ENCODE measurements around the gene HNRNPUL2. TPM values are rescaled to one million over a fixed set of nuclear protein-coding genes. Genes with fewer than 3 reads are reported as not detected.

The HNRNPUL2 gene
- total and polyA plus RNA-seq, 9 of the 15 experiments (the other 6 are each of a cell fraction or from before 2014, with no cell fraction given): 0.89 to 44.3 (median 15.2) TPM

GRCh38 chr11:62705880-62706849 is 21.1 kb downstream of the HNRNPUL2 start (continued):
- peak; percentile 98 for TF ChIP-seq TFAP4 (CRISPR knock-in tag; IDR thresholded peaks at IDR 0.05; ENCODE audit: borderline replicate concordance)
- TF ChIP-seq HMGN3 (IDR thresholded peaks at IDR 0.05; ENCODE audit: borderline replicate concordance, extremely low read depth, insufficient read length, low read depth, low read length): peak; percentile 67
- TF ChIP-seq, protein P1, sequence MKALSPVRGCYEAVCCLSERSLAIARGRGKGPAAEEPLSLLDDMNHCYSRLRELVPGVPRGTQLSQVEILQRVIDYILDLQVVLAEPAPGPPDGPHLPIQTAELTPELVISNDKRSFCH (CRISPR knock-in tag; IDR thresholded peaks at IDR 0.05): no peak
- TF ChIP-seq, protein P1 (tag; IDR thresholded peaks at IDR 0.05): no peak
- TF ChIP-seq ZNF212 (CRISPR knock-in tag; IDR thresholded peaks at IDR 0.05): no peak; the same call in 1 of the 2 replicates
- no peak for TF ChIP-seq ZSCAN29 (IDR thresholded peaks at IDR 0.05)
- TF ChIP-seq CCNT2 (IDR thresholded peaks at IDR 0.05; ENCODE audit: borderline replicate concordance, extremely low read depth, insufficient read length, low read depth, low read length): peak; percentile 57
- TF ChIP-seq ZNF586 (CRISPR knock-in tag; conservative IDR thresholded peaks at IDR 0.05): 0 out of 2 replicates have a peak, but pooled peaks have one; percentile 28
- TF ChIP-seq E2F6 (IDR thresholded peaks at IDR 0.05; ENCODE audit: borderline replicate concordance in 1 of 2, extremely low read depth in 1 of 2, insufficient read depth in 1 of 2, insufficient read length in 1 of 2, low read depth in 1 of 2, low read length in 1 of 2, poor library complexity in 1 of 2, severe bottlenecking in 1 of 2): peak; percentile 26 to 43
- TF ChIP-seq FOXA3 (CRISPR knock-in tag; conservative IDR thresholded peaks at IDR 0.05 in 1 of 2, IDR thresholded peaks at IDR 0.05 in 1 of 2): peak in 1 of 2 experiments; percentile 39; a peak in 1 of 4 replicates
- peak; percentile 64 for TF ChIP-seq VEZF1 (CRISPR knock-in tag; IDR thresholded peaks at IDR 0.05)
- no peak; the same call in 1 of the 2 replicates for TF ChIP-seq EP400 (IDR thresholded peaks at IDR 0.05)
- TF ChIP-seq HIVEP1 (CRISPR knock-in tag; IDR thresholded peaks at IDR 0.05): no peak
- TF ChIP-seq, protein P2, sequence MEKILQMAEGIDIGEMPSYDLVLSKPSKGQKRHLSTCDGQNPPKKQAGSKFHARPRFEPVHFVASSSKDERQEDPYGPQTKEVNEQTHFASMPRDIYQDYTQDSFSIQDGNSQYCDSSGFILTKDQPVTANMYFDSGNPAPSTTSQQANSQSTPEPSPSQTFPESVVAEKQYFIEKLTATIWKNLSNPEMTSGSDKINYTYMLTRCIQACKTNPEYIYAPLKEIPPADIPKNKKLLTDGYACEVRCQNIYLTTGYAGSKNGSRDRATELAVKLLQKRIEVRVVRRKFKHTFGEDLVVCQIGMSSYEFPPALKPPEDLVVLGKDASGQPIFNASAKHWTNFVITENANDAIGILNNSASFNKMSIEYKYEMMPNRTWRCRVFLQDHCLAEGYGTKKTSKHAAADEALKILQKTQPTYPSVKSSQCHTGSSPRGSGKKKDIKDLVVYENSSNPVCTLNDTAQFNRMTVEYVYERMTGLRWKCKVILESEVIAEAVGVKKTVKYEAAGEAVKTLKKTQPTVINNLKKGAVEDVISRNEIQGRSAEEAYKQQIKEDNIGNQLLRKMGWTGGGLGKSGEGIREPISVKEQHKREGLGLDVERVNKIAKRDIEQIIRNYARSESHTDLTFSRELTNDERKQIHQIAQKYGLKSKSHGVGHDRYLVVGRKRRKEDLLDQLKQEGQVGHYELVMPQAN (IDR thresholded peaks at IDR 0.05; ENCODE audit: borderline replicate concordance): peak; percentile 85
- TF ChIP-seq GABPB2 (CRISPR knock-in tag; conservative IDR thresholded peaks at IDR 0.05): no peak
- peak; percentile 0; the same call in 1 of the 2 replicates for TF ChIP-seq NR1H2 (CRISPR knock-in tag; IDR thresholded peaks at IDR 0.05)
- no peak for TF ChIP-seq ZNF395 (CRISPR knock-in tag; IDR thresholded peaks at IDR 0.05)
